HG03432 (cell line): Measurements from ENCODE around the gene PKHD1.

Experiments used
- ATAC-seq: cut with Tn5 transposase; IDR thresholded peaks from one replicate; pipeline ENCODE4 v1.9.1; 2021; ENCODE audit warnings: mild to moderate bottlenecking, moderate library complexity; ENCODE audit not compliant: unreplicated experiment

Gene PKHD1, protein sequence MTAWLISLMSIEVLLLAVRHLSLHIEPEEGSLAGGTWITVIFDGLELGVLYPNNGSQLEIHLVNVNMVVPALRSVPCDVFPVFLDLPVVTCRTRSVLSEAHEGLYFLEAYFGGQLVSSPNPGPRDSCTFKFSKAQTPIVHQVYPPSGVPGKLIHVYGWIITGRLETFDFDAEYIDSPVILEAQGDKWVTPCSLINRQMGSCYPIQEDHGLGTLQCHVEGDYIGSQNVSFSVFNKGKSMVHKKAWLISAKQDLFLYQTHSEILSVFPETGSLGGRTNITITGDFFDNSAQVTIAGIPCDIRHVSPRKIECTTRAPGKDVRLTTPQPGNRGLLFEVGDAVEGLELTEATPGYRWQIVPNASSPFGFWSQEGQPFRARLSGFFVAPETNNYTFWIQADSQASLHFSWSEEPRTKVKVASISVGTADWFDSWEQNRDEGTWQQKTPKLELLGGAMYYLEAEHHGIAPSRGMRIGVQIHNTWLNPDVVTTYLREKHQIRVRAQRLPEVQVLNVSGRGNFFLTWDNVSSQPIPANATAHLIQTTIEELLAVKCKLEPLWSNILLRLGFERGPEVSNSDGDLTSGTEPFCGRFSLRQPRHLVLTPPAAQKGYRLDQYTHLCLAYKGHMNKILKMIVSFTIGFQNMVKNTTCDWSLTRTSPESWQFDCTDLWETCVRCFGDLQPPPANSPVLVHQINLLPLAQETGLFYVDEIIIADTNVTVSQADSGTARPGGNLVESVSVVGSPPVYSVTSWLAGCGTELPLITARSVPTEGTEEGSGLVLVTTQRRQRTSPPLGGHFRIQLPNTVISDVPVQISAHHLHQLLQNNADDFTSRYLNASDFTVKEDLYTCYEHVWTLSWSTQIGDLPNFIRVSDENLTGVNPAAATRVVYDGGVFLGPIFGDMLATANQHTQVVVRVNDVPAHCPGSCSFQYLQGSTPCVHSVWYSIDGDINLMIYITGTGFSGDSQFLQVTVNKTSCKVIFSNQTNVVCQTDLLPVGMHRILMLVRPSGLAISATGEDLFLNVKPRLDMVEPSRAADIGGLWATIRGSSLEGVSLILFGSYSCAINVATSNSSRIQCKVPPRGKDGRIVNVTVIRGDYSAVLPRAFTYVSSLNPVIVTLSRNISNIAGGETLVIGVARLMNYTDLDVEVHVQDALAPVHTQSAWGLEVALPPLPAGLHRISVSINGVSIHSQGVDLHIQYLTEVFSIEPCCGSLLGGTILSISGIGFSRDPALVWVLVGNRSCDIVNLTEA (N-terminal part only)

GRCh38 chr6:52087498-52087999 lies at the start of gene PKHD1:
TSS of gene PKHD1 (minus strand) at chr6:52087613. CDS start at chr6:52084933, 2,680 bp downstream.
- ATAC-seq, result peak; percentile 46

GRCh38 chr6:52136934-52137467 lies 49.6 kb upstream of the PKHD1 start:
- ATAC-seq, result no peak

- ATAC-seq, result no peak
Observed at GRCh38 chr6:52136055-52136454, 48.6 kb upstream of the PKHD1 start.

DNA sequence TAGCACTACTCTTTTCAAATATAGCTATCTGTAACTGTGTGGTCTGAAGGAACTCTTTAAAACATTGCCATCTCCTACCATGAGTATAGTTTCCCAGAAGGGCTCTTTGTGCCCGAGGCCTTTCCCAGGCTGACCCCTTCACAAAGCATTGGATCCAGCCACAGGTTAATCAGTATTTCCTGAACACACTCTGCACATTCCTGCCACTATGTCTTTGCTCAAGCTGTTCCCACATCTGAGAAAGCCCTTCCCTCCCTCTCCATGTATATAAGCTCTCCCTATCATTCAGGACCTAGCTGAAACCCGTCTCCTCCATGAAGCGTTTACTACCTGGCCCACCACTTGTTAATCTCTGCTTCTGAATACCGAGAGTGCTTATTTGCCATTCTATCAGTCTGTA lies 47.8 kb upstream of the PKHD1 start:
- no peak for ATAC-seq

GRCh38 chr6:52134011-52134410 lies 46.6 kb upstream of the PKHD1 start:
- ATAC-seq, result no peak

- no peak for ATAC-seq
Observed at GRCh38 chr6:52133324-52133723, 45.9 kb upstream of the PKHD1 start.

DNA sequence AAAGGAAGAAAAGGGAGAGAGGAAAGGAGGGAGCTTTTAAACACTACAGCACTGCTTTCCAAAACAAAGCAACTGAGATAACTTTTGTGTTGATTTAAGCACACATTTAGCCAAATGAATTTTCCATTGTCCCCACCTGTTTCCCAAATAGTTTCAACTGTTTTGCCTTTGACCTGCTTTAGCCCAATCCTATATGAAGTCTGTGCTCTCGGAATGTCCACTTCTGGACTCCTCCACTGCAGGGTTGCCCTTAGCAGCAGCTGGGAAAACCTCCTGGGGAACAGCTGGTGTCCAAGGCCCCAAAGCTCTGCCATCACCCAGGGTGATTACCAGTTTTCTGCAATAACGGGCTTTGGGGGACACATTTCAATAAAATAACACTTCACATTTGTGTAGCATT lies 44.9 kb upstream of the PKHD1 start:
- no peak for ATAC-seq

DNA sequence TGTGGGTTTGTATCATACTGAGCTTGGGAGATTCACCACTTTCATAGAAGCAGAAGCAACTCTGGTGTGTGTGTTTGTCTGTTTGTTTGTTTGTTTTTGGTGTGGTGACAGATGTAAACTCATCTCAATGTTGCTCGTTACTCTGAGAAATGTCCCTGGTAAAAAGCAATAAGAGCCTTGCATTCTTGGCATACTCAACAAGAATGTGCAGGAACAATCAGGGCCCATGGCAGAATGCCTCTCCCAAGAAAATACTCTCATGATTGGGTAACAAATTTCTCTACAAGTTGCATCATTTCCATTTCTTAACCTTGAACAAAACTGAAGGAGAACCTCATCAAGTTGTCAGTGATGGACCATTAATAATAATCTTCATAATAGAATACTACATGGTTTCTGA lies 43.0 kb upstream of the PKHD1 start:
- ATAC-seq, result no peak

GRCh38 chr6:52127957-52128356 lies 40.5 kb upstream of the PKHD1 start:
- ATAC-seq, result no peak

DNA sequence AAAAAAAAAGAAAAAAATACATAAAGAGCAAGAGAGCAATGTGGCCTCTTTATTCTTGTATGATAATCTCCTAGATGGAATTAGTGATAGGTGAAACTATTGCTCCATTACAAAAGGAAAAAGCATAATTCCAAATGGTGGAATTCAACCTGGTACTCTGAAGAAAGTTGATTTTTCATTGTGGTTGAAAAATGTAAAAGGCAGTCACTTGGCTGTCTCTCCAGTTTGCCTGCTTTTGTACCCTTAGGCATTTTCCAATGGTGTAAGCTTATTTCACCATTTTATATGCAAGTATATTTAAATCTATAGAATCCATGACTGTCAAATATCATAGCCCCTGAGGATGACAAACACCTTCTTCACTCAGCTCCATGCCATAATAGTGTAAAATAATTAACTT lies 38.8 kb upstream of the PKHD1 start:
- no peak for ATAC-seq

DNA sequence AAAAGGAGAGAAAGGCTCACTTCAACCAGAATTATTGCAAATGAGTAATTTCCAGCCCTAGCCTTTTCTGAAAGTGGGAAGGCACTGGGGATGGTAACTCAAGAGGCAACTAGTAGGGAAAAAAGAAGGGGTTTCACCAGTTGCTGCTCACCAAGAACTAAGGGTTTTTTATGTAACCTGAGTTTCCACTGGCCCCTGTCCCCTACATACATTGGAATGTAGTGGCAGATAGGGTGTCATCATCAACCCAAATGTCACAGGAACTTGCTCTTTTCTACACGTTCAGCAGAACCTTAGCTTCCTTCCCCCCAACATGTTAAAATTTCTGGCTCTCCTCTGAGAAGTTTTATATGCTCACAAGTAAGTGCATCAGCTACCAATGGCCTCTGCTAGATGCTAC lies 38.2 kb upstream of the PKHD1 start:
- ATAC-seq, result no peak

DNA sequence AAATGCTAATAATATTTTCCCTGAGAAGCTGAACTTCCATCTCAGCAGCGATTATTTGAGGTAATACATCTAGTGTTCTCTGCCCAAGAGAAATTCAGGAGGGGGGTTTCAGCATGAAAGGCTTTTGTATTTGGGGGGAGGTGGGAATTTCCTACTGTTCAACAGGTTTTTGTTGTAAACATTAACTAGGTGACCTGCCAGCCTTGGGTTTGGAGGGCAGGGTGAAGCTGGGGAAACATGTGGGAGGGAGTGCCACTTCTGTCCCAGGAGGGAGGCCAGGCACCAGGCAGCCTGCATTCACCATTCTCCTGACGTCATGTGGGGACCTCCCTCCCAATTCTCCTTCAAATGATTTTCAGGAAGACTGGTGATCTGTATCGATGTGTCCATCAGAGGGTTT lies 37.7 kb upstream of the PKHD1 start:
- ATAC-seq, result no peak

DNA sequence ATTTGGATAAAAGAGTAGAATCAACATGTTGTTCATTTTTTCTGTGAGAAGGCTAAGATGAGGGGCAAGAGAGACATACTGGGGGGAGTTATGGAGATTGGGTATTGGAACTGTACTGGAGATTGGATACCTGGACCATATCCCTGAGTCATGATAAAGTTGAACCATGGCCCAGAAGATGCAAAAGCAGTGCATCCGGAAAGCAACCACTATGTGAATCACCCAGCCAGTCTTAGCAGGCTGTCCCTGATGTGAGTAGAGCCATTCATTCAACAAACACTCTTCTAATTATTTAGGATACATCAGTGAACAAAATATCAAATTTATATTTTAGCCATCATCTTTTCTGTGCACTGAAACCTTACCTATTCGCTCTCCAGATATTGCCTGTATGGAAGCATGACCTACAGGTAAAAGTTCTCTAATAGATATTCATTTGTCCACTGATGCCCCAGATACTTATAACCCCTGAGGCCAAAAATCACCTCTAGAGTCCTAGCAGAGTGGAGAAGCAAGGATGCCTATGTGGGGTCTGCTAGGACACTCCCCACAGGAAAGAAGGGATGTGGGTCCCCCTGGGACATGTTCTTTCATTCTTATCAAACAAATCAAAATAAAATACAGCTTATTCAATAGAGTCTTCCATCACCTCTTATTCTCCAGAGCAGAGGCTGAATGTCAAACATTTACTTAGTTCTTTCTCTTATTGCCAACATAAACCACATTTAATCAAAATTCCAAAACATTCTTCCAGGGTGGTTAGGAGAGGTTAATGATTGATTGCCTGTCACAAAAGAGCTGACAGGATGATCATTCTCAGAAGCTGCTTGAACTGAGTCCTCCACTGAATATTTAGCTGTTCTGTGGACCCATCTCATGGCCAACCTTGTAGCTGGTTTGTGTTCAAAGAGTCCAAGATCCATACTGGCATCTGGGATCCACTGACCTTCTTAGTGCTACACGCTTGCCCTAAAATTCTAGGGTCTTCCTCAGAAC lies 37.0 kb upstream of the PKHD1 start:
- ATAC-seq, result no peak

GRCh38 chr6:52123251-52123650 lies 35.8 kb upstream of the PKHD1 start:
- no peak for ATAC-seq

- ATAC-seq, result no peak
Observed at GRCh38 chr6:52117352-52117751, 29.9 kb upstream of the PKHD1 start.

- no peak for ATAC-seq
Observed at GRCh38 chr6:52116605-52116948, 29.2 kb upstream of the PKHD1 start.

- no peak for ATAC-seq
Observed at GRCh38 chr6:52115891-52116604, 28.6 kb upstream of the PKHD1 start.

DNA sequence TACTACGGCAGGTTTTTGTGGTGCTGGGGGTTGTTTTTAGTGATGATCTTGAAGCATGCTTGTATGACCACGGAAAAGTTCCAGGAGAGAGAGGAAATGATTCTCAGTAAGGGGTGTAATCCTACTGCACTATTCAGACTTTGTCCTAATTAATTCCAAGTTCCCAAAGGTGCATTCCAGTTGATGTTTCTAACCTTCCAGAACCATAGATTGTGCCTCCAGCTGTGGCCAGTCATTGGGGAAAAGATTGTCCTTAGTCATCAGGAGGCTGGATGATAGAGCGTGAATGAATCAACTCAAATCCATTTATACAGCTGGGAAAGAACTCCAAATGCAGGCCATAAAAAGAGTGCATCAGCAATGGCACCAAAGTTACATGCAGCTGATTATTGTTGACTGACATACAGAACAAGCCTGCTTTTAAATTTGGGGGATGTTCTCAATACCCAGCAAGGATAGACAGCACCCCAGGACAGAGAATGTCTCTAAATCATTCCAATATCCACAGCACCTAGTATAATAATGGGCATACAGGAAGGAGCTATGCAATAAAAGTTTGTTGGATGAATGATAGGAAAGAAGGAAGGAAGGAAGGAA lies 27.8 kb upstream of the PKHD1 start:
- no peak for ATAC-seq

DNA sequence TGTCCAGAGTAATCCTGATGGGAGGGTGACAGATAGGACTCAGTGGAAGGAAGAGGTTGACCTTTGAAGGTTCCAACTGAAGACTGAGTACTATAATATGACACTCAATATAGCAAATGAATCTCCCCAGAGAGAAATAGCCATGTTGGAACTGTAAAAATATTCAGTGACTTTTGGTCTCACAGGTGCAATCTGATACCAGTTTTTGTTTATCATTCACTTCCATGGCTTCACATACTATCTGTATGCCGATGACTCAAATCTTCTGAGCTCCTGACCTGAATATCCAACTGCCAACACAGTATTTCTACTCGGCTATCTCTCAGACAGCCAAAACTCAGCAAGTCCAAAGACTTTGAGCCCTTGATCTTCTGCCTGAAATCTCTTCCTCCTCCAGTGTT lies 21.8 kb upstream of the PKHD1 start:
- ATAC-seq, result no peak
